ENCODE data around the gene DNAH9.

DNAH9 gene

GRCh38 chr17:11671126-11671525 lies 72.9 kb downstream of the DNAH9 start:
- Mint-ChIP-seq H3K4me3 (no peak overlapping the region), H3K9me3 (peaks cover 6% of the 10 kb centered on the region), H3K27ac (no peak overlapping the region), H3K36me3 (no peaks in the 10 kb centered on the region), H3K27me3 (no peaks in the 10 kb centered on the region), H3K4me1 (no peaks in the 10 kb centered on the region)
- DNase-seq (ENCODE audit: low spot score in 2 of 2) = no peak
- no peak for ATAC-seq (ENCODE audit: low read depth)

GRCh38 chr17:11682646-11683045 lies 84.4 kb downstream of the DNAH9 start:
- no peak for ATAC-seq (ENCODE audit: low read depth)
- Mint-ChIP-seq H3K27me3 (peaks cover 4% of the 10 kb centered on the region), H3K4me1 (no peaks in the 10 kb centered on the region), H3K9me3 (peaks cover 6% of the 10 kb centered on the region), H3K36me3 (no peaks in the 10 kb centered on the region), H3K4me3 (no peak overlapping the region), H3K27ac (no peak overlapping the region)
- no peak for DNase-seq (ENCODE audit: low spot score in 2 of 2)

GRCh38 chr17:11690681-11691080 lies 92.4 kb downstream of the DNAH9 start:
- ATAC-seq (ENCODE audit: low read depth) (no peak), DNase-seq (ENCODE audit: low spot score in 2 of 2) (no peak)
- Mint-ChIP-seq H3K36me3 (no peaks in the 10 kb centered on the region), H3K27me3 (no peaks in the 10 kb centered on the region), H3K4me1 (no peaks in the 10 kb centered on the region), H3K9me3 (peaks cover 2% of the 10 kb centered on the region), H3K27ac (no peak overlapping the region), H3K4me3 (no peak overlapping the region)

- Mint-ChIP-seq H3K4me3 (no peak overlapping the region), H3K4me1 (no peaks in the 10 kb centered on the region), H3K36me3 (no peaks in the 10 kb centered on the region), H3K27ac (no peak overlapping the region), H3K9me3 (peaks cover 2% of the 10 kb centered on the region), H3K27me3 (no peaks in the 10 kb centered on the region)
- DNase-seq (ENCODE audit: low spot score in 2 of 2) = no peak
- no peak for ATAC-seq (ENCODE audit: low read depth)
Measured at GRCh38 chr17:11692688-11693087, 94.4 kb downstream of the DNAH9 start.

- Mint-ChIP-seq H3K27me3 (no peaks in the 10 kb centered on the region), H3K9me3 (peaks cover 3% of the 10 kb centered on the region), H3K4me1 (no peaks in the 10 kb centered on the region), H3K36me3 (no peaks in the 10 kb centered on the region), H3K27ac (no peak overlapping the region), H3K4me3 (no peak overlapping the region)
- DNase-seq (ENCODE audit: low spot score in 2 of 2) = no peak
- ATAC-seq (ENCODE audit: low read depth) = no peak
Measured at GRCh38 chr17:11693284-11693683, 95.0 kb downstream of the DNAH9 start.

- peaks cover 8% of the 10 kb centered on the region for H3K9me3 Mint-ChIP-seq
- H3K27ac Mint-ChIP-seq = no peak overlapping the region
- no peaks in the 10 kb centered on the region for H3K36me3 Mint-ChIP-seq
- no peak for ATAC-seq (ENCODE audit: low read depth)
- no peak overlapping the region for H3K4me3 Mint-ChIP-seq
- no peak for DNase-seq (ENCODE audit: low spot score in 2 of 2)
- peaks cover 2% of the 10 kb centered on the region for H3K27me3 Mint-ChIP-seq
- H3K4me1 Mint-ChIP-seq = no peaks in the 10 kb centered on the region
Measured at GRCh38 chr17:11700668-11701067, 102.4 kb downstream of the DNAH9 start.

GRCh38 chr17:11701911-11702310 lies 103.6 kb downstream of the DNAH9 start:
- no peak overlapping the region for H3K27ac Mint-ChIP-seq
- H3K4me1 Mint-ChIP-seq = no peaks in the 10 kb centered on the region
- ATAC-seq (ENCODE audit: low read depth) = no peak
- H3K27me3 Mint-ChIP-seq = peaks cover 2% of the 10 kb centered on the region
- DNase-seq (ENCODE audit: low spot score in 2 of 2) = no peak
- H3K4me3 Mint-ChIP-seq = no peak overlapping the region
- no peaks in the 10 kb centered on the region for H3K36me3 Mint-ChIP-seq
- peaks cover 8% of the 10 kb centered on the region for H3K9me3 Mint-ChIP-seq

- H3K4me3 Mint-ChIP-seq = no peak overlapping the region
- DNase-seq (ENCODE audit: low spot score in 2 of 2) (no peak), ATAC-seq (ENCODE audit: low read depth) (no peak)
- no peaks in the 10 kb centered on the region for H3K4me1 Mint-ChIP-seq
- H3K27ac Mint-ChIP-seq = no peak overlapping the region
- H3K9me3 Mint-ChIP-seq = peaks cover 11% of the 10 kb centered on the region
- no peaks in the 10 kb centered on the region for H3K36me3 Mint-ChIP-seq
- H3K27me3 Mint-ChIP-seq = peaks cover 2% of the 10 kb centered on the region
Measured at GRCh38 chr17:11704041-11704440, 105.8 kb downstream of the DNAH9 start.

GRCh38 chr17:11705111-11705510 lies 106.8 kb downstream of the DNAH9 start:
- no peaks in the 10 kb centered on the region for H3K36me3 Mint-ChIP-seq
- peaks cover 2% of the 10 kb centered on the region for H3K27me3 Mint-ChIP-seq
- H3K9me3 Mint-ChIP-seq = peaks cover 9% of the 10 kb centered on the region
- ATAC-seq (ENCODE audit: low read depth) (no peak), DNase-seq (ENCODE audit: low spot score in 2 of 2) (no peak)
- no peaks in the 10 kb centered on the region for H3K4me1 Mint-ChIP-seq
- H3K27ac Mint-ChIP-seq = no peak overlapping the region
- no peak overlapping the region for H3K4me3 Mint-ChIP-seq

GRCh38 chr17:11707586-11707985 lies 109.3 kb downstream of the DNAH9 start:
- Mint-ChIP-seq H3K27me3 (no peaks in the 10 kb centered on the region), H3K9me3 (peaks cover 5% of the 10 kb centered on the region), H3K36me3 (no peaks in the 10 kb centered on the region), H3K27ac (no peak overlapping the region), H3K4me1 (no peaks in the 10 kb centered on the region), H3K4me3 (no peak overlapping the region)
- no peak for ATAC-seq (ENCODE audit: low read depth)
- DNase-seq (ENCODE audit: low spot score in 2 of 2) = no peak

- no peaks in the 10 kb centered on the region for H3K36me3 Mint-ChIP-seq
- DNase-seq (ENCODE audit: low spot score in 2 of 2) (no peak), ATAC-seq (ENCODE audit: low read depth) (no peak)
- no peak overlapping the region for H3K4me3 Mint-ChIP-seq
- no peak overlapping the region for H3K27ac Mint-ChIP-seq
- H3K4me1 Mint-ChIP-seq = no peaks in the 10 kb centered on the region
- H3K27me3 Mint-ChIP-seq = no peaks in the 10 kb centered on the region
- H3K9me3 Mint-ChIP-seq = peaks cover 7% of the 10 kb centered on the region
Measured at GRCh38 chr17:11712456-11712855, 114.2 kb downstream of the DNAH9 start.

GRCh38 chr17:11719203-11719602 lies 120.9 kb downstream of the DNAH9 start:
- ATAC-seq (ENCODE audit: low read depth) = no peak
- Mint-ChIP-seq H3K27ac (no peak overlapping the region), H3K36me3 (no peaks in the 10 kb centered on the region), H3K9me3 (peaks cover 11% of the 10 kb centered on the region), H3K27me3 (peaks cover 2% of the 10 kb centered on the region), H3K4me1 (no peaks in the 10 kb centered on the region), H3K4me3 (no peak overlapping the region)
- DNase-seq (ENCODE audit: low spot score in 2 of 2) = no peak

GRCh38 chr17:11719856-11720255 lies 121.6 kb downstream of the DNAH9 start:
- Mint-ChIP-seq H3K4me3 (no peak overlapping the region), H3K27me3 (peaks cover 2% of the 10 kb centered on the region), H3K36me3 (no peaks in the 10 kb centered on the region), H3K4me1 (no peaks in the 10 kb centered on the region), H3K9me3 (peaks cover 11% of the 10 kb centered on the region), H3K27ac (no peak overlapping the region)
- DNase-seq (ENCODE audit: low spot score in 2 of 2) (no peak), ATAC-seq (ENCODE audit: low read depth) (no peak)

GRCh38 chr17:11720816-11721215 lies 122.5 kb downstream of the DNAH9 start:
- ATAC-seq (ENCODE audit: low read depth) (no peak), DNase-seq (ENCODE audit: low spot score in 2 of 2) (no peak)
- no peak overlapping the region for H3K27ac Mint-ChIP-seq
- H3K27me3 Mint-ChIP-seq = peaks cover 2% of the 10 kb centered on the region
- no peaks in the 10 kb centered on the region for H3K36me3 Mint-ChIP-seq
- no peaks in the 10 kb centered on the region for H3K4me1 Mint-ChIP-seq
- H3K4me3 Mint-ChIP-seq = no peak overlapping the region
- peaks cover 12% of the 10 kb centered on the region for H3K9me3 Mint-ChIP-seq

- DNase-seq (ENCODE audit: low spot score in 2 of 2) (no peak), ATAC-seq (ENCODE audit: low read depth) (no peak)
- H3K27me3 Mint-ChIP-seq = peaks cover 2% of the 10 kb centered on the region
- no peak overlapping the region for H3K27ac Mint-ChIP-seq
- H3K9me3 Mint-ChIP-seq = peaks cover 3% of the 10 kb centered on the region
- H3K36me3 Mint-ChIP-seq = no peaks in the 10 kb centered on the region
- H3K4me3 Mint-ChIP-seq = no peak overlapping the region
- no peaks in the 10 kb centered on the region for H3K4me1 Mint-ChIP-seq
Measured at GRCh38 chr17:11730747-11731146, 132.5 kb downstream of the DNAH9 start.

Measured in memory B cell (primary cell).